GM23338 (cell line): ENCODE results near the gene R3HCC1L. TPM values are rescaled to one million over a fixed set of nuclear protein-coding genes. Genes with fewer than 3 reads are reported as not detected.

Experiments
- ATAC-seq: fragments of 200-7000 bp; cut with Tn5 transposase; 3 replicates; pipeline ENCODE4 v1.9.1; 2020
- DNase-seq: peaks from one replicate; pipeline ENCODE4 v3.0.0-alpha.2; 2015; ENCODE audit warnings: low spot score
- H2AFZ ChIP-seq: fragments of 200-600 bp; sonication (generic); 2 replicates; pipeline ENCODE4 v1.8.0; 2016; ENCODE audit warnings: antibody characterized with exemption, mild to moderate bottlenecking, moderate library complexity
- H3F3A ChIP-seq: fragments of 200-600 bp; sonication (generic); replicated peaks from 2 replicates; pipeline ENCODE4 v1.8.0; 2017; ENCODE audit warnings: antibody characterized with exemption, mixed run types, low read depth
- H3K27ac ChIP-seq: fragments of 200-600 bp; sonication (generic); 2 replicates; pipeline ENCODE4 v1.6.1; 2016; ENCODE audit warnings: low read depth
- H3K27me3 ChIP-seq: fragments of 200-600 bp; sonication (generic); 2 replicates; pipeline ENCODE4 v1.8.0; 2016; ENCODE audit warnings: mild to moderate bottlenecking, mixed run types, moderate library complexity; ENCODE audit not compliant: insufficient read depth
- H3K36me3 ChIP-seq: fragments of 200-600 bp; sonication (generic); 2 replicates; pipeline ENCODE4 v1.8.0; 2016; ENCODE audit warnings: mild to moderate bottlenecking; ENCODE audit not compliant: insufficient read depth
- H3K4me1 ChIP-seq: fragments of 200-600 bp; sonication (generic); 2 replicates; pipeline ENCODE4 v1.8.0; 2016; ENCODE audit warnings: mild to moderate bottlenecking, moderate library complexity; ENCODE audit not compliant: insufficient read depth
- H3K4me2 ChIP-seq: fragments of 200-600 bp; sonication (generic); 2 replicates; pipeline ENCODE4 v1.7.1; 2017; ENCODE audit warnings: mixed run types
- H3K4me3 ChIP-seq: fragments of 200-600 bp; sonication (generic); 2 replicates; pipeline ENCODE4 v1.6.1; 2016; ENCODE audit warnings: mixed run types
- H3K79me2 ChIP-seq: fragments of 200-600 bp; sonication (generic); replicated peaks from 2 replicates; pipeline ENCODE4 v1.8.0; 2017; ENCODE audit warnings: mild to moderate bottlenecking; ENCODE audit not compliant: insufficient read depth
- H3K9me2 ChIP-seq: fragments of 200-600 bp; sonication (generic); 2 replicates; pipeline ENCODE4 v1.8.0; 2017; ENCODE audit not compliant: insufficient read depth
- H4K20me1 ChIP-seq: fragments of 200-600 bp; sonication (generic); replicated peaks from 2 replicates; pipeline ENCODE4 v1.8.0; 2017; ENCODE audit warnings: mild to moderate bottlenecking; ENCODE audit not compliant: insufficient read depth
- H3K27ac Mint-ChIP-seq: 2 replicates; pipeline ENCODE4 v1.8.0; 2020; ENCODE audit warnings: inconsistent platforms, mild to moderate bottlenecking, moderate library complexity, mixed read lengths
- H3K27me3 Mint-ChIP-seq: 3 replicates; pipeline ENCODE4 v1.8.0; 2022; ENCODE audit warnings: low read depth, mild to moderate bottlenecking, moderate library complexity, mixed read lengths, inconsistent platforms; ENCODE audit not compliant: insufficient read depth, poor library complexity
- H3K36me3 Mint-ChIP-seq: 3 replicates; pipeline ENCODE4 v1.8.0; 2021; ENCODE audit warnings: low read depth, mild to moderate bottlenecking, inconsistent platforms, moderate library complexity, mixed read lengths
- H3K4me1 Mint-ChIP-seq: 3 replicates; pipeline ENCODE4 v1.8.0; 2020; ENCODE audit warnings: mild to moderate bottlenecking, inconsistent platforms, mixed read lengths
- H3K4me3 Mint-ChIP-seq: 3 replicates; pipeline ENCODE4 v1.8.0; 2021; ENCODE audit warnings: moderate library complexity, mild to moderate bottlenecking, inconsistent platforms, mixed read lengths
- H3K9me3 Mint-ChIP-seq: 3 replicates; pipeline ENCODE4 v1.8.0; 2020; ENCODE audit warnings: moderate library complexity, mild to moderate bottlenecking, inconsistent platforms, mixed read lengths
- CREB1 ChIP-seq: fragments of 250-450 bp; sonication (Bioruptor Pico); IDR thresholded peaks from 2 replicates; pipeline ENCODE4 v1.5.0; 2020; ENCODE audit warnings: low read depth, mild to moderate bottlenecking, moderate library complexity
- EZH2 ChIP-seq: fragments of 200-600 bp; sonication (generic); IDR thresholded peaks from one replicate; pipeline ENCODE4 v1.8.0; 2017; ENCODE audit warnings: antibody characterized with exemption, mild to moderate bottlenecking, low read depth; ENCODE audit not compliant: unreplicated experiment
- EZH2phosphoT487 ChIP-seq: fragments of 200-600 bp; sonication (generic); IDR thresholded peaks from one replicate; pipeline ENCODE4 v1.8.1; 2018; ENCODE audit warnings: antibody characterized with exemption; ENCODE audit not compliant: unreplicated experiment
- JUNB ChIP-seq: IDR thresholded peaks from one replicate; pipeline ENCODE4 v1.6.1; 2016; ENCODE audit warnings: antibody characterized with exemption; ENCODE audit not compliant: unreplicated experiment
- NANOG ChIP-seq: IDR thresholded peaks from 2 replicates; pipeline ENCODE4 v1.6.1; 2016; ENCODE audit warnings: antibody characterized with exemption, borderline replicate concordance
- STAT1 ChIP-seq: IDR thresholded peaks from one replicate; pipeline ENCODE4 v1.6.1; 2016; ENCODE audit warnings: antibody characterized with exemption; ENCODE audit not compliant: unreplicated experiment
- ZNF114 ChIP-seq: fragments of 250-450 bp; sonication (Bioruptor Pico); IDR thresholded peaks from 2 replicates; pipeline ENCODE4 v1.5.0; 2020; ENCODE audit warnings: mild to moderate bottlenecking, moderate library complexity
- ZNF331 ChIP-seq: fragments of 250-450 bp; sonication (Bioruptor Pico); IDR thresholded peaks from 2 replicates; pipeline ENCODE4 v1.5.0; 2020; ENCODE audit warnings: low read depth, mild to moderate bottlenecking, moderate library complexity
- polyA plus RNA-seq: library from polyadenylated mRNA; unstranded; fragments of >200 nt; fragmentation: Nextera tagmentation; extraction: Ambion mirVana; gene quantifications from 2 replicates; pipeline ENCODE4 v1.2.1, GENCODE V29; 2016
- total RNA-seq: library from RNA; depleted of rRNA; stranded (reverse); fragments of >200 nt; shearing (Covaris generic); gene quantifications from 2 replicates; pipeline ENCODE4 v1.2.3, GENCODE V29; 2014
- TF ChIP-seq, protein P1 (sequence below): IDR thresholded peaks from one replicate; pipeline ENCODE4 v1.6.1; 2018; ENCODE audit warnings: antibody characterized with exemption; ENCODE audit not compliant: unreplicated experiment
- TF ChIP-seq, protein P2 (sequence below): fragments of 250-450 bp; sonication (Bioruptor Pico); IDR thresholded peaks from 2 replicates; pipeline ENCODE4 v1.5.0; 2020; ENCODE audit warnings: mild to moderate bottlenecking, moderate library complexity
- TF ChIP-seq, protein P3 (sequence below), 2 experiments: fragments of 200-600 bp in 1 of 2; sonication (generic) in 1 of 2; conservative IDR thresholded peaks; 2 replicates each; pipeline versions ENCODE4 v1.5.1 to v1.6.1; 2016 to 2017; ENCODE audit warnings: antibody characterized with exemption in 2 of 2, low read depth in 2 of 2, mild to moderate bottlenecking in 2 of 2, moderate library complexity in 1 of 2

The R3HCC1L gene
- total and polyA plus RNA-seq, 2 experiments from 2014 or later, result 9.3 to 15.8 TPM

DNA sequence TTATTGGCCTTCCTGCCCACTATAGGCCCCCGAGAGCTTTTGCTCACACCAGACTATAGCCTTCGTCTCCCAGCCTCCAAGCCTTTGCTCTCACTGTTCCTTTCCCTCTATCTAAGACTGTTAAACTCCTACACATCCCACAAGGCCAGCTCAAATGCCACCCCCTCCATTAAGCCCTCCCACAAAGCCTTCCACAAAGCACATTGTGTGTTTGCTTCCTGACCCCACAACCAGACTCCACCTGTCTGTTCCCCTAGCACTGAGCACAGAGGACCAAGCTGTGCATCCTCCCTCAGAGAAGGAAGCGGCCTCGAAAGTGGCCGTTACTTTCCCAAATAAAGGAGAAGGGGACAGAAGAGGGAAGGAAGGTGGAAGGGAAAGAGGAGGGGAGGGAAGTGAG, 132.2 kb downstream of the R3HCC1L start (continued):
- TF ChIP-seq, protein P1, sequence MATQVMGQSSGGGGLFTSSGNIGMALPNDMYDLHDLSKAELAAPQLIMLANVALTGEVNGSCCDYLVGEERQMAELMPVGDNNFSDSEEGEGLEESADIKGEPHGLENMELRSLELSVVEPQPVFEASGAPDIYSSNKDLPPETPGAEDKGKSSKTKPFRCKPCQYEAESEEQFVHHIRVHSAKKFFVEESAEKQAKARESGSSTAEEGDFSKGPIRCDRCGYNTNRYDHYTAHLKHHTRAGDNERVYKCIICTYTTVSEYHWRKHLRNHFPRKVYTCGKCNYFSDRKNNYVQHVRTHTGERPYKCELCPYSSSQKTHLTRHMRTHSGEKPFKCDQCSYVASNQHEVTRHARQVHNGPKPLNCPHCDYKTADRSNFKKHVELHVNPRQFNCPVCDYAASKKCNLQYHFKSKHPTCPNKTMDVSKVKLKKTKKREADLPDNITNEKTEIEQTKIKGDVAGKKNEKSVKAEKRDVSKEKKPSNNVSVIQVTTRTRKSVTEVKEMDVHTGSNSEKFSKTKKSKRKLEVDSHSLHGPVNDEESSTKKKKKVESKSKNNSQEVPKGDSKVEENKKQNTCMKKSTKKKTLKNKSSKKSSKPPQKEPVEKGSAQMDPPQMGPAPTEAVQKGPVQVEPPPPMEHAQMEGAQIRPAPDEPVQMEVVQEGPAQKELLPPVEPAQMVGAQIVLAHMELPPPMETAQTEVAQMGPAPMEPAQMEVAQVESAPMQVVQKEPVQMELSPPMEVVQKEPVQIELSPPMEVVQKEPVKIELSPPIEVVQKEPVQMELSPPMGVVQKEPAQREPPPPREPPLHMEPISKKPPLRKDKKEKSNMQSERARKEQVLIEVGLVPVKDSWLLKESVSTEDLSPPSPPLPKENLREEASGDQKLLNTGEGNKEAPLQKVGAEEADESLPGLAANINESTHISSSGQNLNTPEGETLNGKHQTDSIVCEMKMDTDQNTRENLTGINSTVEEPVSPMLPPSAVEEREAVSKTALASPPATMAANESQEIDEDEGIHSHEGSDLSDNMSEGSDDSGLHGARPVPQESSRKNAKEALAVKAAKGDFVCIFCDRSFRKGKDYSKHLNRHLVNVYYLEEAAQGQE, result no peak
- TF ChIP-seq NANOG (no peak), EZH2 (no peak)

DNA sequence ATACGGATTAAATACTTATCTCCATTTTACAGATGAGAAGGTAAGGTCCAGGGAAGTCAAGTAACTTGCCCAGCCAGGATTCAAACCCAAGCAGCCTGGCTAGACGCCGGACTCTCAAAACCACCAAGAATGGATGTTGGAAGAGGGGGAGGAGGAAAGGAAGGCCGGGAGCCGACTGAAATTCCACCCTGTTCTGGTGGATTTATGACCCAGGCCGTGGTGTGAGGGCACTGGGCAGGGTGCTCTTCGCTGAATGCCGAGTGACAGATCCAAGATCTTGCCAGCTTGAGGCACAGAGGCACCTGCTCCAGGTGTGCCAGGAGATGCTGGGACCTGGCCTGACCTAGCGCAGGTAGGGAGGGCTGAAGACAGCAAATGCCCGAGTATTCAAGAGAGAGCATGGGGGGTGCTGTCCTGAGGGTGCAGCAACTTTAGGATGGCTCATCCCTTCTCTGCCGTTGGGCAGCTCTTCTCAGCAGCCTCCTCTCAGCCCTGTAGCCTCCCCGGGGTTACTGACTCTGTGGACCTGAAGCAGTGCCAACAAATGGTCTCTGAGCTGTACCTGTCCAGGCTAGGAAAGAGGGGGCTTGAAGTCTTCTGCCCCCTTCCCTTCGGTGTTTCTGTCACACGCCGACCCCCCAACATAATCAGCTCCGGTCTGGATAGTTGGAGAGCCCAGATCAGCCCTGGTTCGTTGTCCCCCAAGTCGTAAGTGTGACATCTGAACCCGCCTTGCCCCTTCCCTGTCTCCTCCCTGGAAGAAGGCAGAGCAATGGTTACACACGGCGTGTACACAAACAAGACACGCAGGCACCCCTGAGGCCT, 132.8 kb downstream of the R3HCC1L start:
- peak overlapping the region; percentile 75 for H3K4me3 Mint-ChIP-seq
- Histone ChIP-seq H3K36me3 (no peaks in the 10 kb centered on the region), H3F3A (no peaks in the 10 kb centered on the region), H3K4me3 (peak overlapping the region; percentile 57), H2AFZ (peak overlapping the region; percentile 96), H3K9me2 (no peaks in the 10 kb centered on the region), H3K4me2 (peak overlapping the region; percentile 79), H3K27me3 (peaks cover 11% of the 10 kb centered on the region; the same call in 1 of the 2 replicates), H4K20me1 (no peaks in the 10 kb centered on the region), H3K4me1 (peaks cover 6% of the 10 kb centered on the region), H3K79me2 (no peaks in the 10 kb centered on the region), H3K27ac (no peak overlapping the region)
- H3K4me1 Mint-ChIP-seq, result peaks cover 29% of the 10 kb centered on the region
- DNase-seq (no peak), ATAC-seq (peak; percentile 27; the same call in 2 of the 3 replicates)
- H3K27me3 Mint-ChIP-seq, result peaks cover 15% of the 10 kb centered on the region
- H3K9me3 Mint-ChIP-seq, result no peaks in the 10 kb centered on the region
- no peaks in the 10 kb centered on the region for H3K36me3 Mint-ChIP-seq
- TF ChIP-seq, protein P2, sequence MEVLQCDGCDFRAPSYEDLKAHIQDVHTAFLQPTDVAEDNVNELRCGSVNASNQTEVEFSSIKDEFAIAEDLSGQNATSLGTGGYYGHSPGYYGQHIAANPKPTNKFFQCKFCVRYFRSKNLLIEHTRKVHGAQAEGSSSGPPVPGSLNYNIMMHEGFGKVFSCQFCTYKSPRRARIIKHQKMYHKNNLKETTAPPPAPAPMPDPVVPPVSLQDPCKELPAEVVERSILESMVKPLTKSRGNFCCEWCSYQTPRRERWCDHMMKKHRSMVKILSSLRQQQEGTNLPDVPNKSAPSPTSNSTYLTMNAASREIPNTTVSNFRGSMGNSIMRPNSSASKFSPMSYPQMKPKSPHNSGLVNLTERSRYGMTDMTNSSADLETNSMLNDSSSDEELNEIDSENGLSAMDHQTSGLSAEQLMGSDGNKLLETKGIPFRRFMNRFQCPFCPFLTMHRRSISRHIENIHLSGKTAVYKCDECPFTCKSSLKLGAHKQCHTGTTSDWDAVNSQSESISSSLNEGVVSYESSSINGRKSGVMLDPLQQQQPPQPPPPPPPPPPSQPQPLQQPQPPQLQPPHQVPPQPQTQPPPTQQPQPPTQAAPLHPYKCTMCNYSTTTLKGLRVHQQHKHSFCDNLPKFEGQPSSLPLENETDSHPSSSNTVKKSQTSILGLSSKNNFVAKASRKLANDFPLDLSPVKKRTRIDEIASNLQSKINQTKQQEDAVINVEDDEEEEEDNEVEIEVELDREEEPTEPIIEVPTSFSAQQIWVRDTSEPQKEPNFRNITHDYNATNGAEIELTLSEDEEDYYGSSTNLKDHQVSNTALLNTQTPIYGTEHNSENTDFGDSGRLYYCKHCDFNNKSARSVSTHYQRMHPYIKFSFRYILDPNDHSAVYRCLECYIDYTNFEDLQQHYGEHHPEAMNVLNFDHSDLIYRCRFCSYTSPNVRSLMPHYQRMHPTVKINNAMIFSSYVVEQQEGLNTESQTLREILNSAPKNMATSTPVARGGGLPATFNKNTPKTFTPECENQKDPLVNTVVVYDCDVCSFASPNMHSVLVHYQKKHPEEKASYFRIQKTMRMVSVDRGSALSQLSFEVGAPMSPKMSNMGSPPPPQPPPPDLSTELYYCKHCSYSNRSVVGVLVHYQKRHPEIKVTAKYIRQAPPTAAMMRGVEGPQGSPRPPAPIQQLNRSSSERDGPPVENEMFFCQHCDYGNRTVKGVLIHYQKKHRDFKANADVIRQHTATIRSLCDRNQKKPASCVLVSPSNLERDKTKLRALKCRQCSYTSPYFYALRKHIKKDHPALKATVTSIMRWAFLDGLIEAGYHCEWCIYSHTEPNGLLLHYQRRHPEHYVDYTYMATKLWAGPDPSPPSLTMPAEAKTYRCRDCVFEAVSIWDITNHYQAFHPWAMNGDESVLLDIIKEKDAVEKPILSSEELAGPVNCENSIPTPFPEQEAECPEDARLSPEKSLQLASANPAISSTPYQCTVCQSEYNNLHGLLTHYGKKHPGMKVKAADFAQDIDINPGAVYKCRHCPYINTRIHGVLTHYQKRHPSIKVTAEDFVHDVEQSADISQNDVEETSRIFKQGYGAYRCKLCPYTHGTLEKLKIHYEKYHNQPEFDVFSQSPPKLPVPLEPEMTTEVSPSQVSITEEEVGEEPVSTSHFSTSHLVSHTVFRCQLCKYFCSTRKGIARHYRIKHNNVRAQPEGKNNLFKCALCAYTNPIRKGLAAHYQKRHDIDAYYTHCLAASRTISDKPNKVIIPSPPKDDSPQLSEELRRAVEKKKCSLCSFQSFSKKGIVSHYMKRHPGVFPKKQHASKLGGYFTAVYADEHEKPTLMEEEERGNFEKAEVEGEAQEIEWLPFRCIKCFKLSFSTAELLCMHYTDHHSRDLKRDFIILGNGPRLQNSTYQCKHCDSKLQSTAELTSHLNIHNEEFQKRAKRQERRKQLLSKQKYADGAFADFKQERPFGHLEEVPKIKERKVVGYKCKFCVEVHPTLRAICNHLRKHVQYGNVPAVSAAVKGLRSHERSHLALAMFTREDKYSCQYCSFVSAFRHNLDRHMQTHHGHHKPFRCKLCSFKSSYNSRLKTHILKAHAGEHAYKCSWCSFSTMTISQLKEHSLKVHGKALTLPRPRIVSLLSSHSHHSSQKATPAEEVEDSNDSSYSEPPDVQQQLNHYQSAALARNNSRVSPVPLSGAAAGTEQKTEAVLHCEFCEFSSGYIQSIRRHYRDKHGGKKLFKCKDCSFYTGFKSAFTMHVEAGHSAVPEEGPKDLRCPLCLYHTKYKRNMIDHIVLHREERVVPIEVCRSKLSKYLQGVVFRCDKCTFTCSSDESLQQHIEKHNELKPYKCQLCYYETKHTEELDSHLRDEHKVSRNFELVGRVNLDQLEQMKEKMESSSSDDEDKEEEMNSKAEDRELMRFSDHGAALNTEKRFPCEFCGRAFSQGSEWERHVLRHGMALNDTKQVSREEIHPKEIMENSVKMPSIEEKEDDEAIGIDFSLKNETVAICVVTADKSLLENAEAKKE (CRISPR knock-in tag), result no peak
- no peak for TF ChIP-seq EZH2phosphoT487
- TF ChIP-seq STAT1, result no peak
- TF ChIP-seq, protein P3, sequence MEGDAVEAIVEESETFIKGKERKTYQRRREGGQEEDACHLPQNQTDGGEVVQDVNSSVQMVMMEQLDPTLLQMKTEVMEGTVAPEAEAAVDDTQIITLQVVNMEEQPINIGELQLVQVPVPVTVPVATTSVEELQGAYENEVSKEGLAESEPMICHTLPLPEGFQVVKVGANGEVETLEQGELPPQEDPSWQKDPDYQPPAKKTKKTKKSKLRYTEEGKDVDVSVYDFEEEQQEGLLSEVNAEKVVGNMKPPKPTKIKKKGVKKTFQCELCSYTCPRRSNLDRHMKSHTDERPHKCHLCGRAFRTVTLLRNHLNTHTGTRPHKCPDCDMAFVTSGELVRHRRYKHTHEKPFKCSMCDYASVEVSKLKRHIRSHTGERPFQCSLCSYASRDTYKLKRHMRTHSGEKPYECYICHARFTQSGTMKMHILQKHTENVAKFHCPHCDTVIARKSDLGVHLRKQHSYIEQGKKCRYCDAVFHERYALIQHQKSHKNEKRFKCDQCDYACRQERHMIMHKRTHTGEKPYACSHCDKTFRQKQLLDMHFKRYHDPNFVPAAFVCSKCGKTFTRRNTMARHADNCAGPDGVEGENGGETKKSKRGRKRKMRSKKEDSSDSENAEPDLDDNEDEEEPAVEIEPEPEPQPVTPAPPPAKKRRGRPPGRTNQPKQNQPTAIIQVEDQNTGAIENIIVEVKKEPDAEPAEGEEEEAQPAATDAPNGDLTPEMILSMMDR (conservative IDR thresholded peaks at IDR 0.05; ENCODE audit: low read depth in 2 of 2), result no peak
- no peak for TF ChIP-seq EZH2
- no peak for TF ChIP-seq ZNF331 (CRISPR knock-in tag)
- no peak for TF ChIP-seq NANOG
- no peak for TF ChIP-seq CREB1 (CRISPR knock-in tag)
- no peak for TF ChIP-seq ZNF114 (CRISPR knock-in tag)
- no peak for TF ChIP-seq JUNB
- no peak overlapping the region for H3K27ac Mint-ChIP-seq
